A549 treated with Mapracorat at 1 μM for 4 hours (cell line): ENCODE measurements around the gene COPS3. TPM values are rescaled to one million over a fixed set of nuclear protein-coding genes. Genes with fewer than 3 reads are reported as not detected.

Source experiments
- total RNA-seq: library from RNA; stranded (reverse); fragments of 200-300 nt; extraction: Qiagen RNA extraction; gene quantifications from 5 replicates; pipeline ENCODE4 v1.2.3, GENCODE V29; 2022

COPS3 gene
- total RNA-seq = 136 to 152 TPM (median 150 TPM) in 5 replicates

GRCh38 chr17:17280613-17281549 is at the start of gene COPS3:
Gene COPS3, minus strand, starts transcription at chr17:17281246. Its CDS starts 60 bp downstream, at chr17:17281186.

GRCh38 chr17:17303010-17303846 is 22.2 kb upstream of the COPS3 start, which contains the start of gene NT5M:
Gene NT5M, plus strand, starts transcription at chr17:17303373. Its CDS starts 178 bp downstream, at chr17:17303551.

GRCh38 chr17:17237026-17237799 is 43.8 kb downstream of the COPS3 start, which contains the start of gene FLCN:
Gene FLCN, minus strand, starts transcription at chr17:17237168. Its CDS starts 9,031 bp downstream, at chr17:17228137.

GRCh38 chr17:17206124-17206912 is 74.7 kb downstream of the COPS3 start, which contains the start of gene PLD6:
Gene PLD6, minus strand, starts transcription at chr17:17206333. Its CDS starts 47 bp downstream, at chr17:17206286.

Other genes starting within 250 kb of the COPS3 start
- gene MPRIP, start 238.8 kb downstream of the COPS3 start, total RNA-seq = 226 to 367 TPM (median 349 TPM) in 5 replicates
- gene PLD6, start 74.9 kb downstream of the COPS3 start, total RNA-seq = 5.9 to 8.4 TPM (median 6.7 TPM) in 5 replicates
- gene FLCN, start 44.1 kb downstream of the COPS3 start, total RNA-seq = 25.1 to 40.9 TPM (median 32.2 TPM) in 5 replicates
- 7.4 to 12.1 TPM (median 10.9 TPM) in 5 replicates for gene NT5M, start 22.1 kb upstream of the COPS3 start, total RNA-seq
- 18.3 to 21.2 TPM (median 20.3 TPM) in 5 replicates for gene MED9, start 195.8 kb upstream of the COPS3 start, total RNA-seq
- gene RASD1, start 215.1 kb upstream of the COPS3 start, total RNA-seq = 1.4 to 1.7 TPM (median 1.5 TPM) in 5 replicates